Hepatocyte (in vitro differentiated cells): ENCODE measurements around the gene GNG12. TPM values are rescaled to one million over a fixed set of nuclear protein-coding genes. Genes with fewer than 3 reads are reported as not detected.
A peak's percentile ranks its signal among the peaks of the same experiment; 100 is the strongest.

Experiments used
- DNase-seq: peaks from one replicate; pipeline ENCODE4 v3.0.0-alpha.2; 2016; ENCODE audit warnings: low spot score
- H2AFZ ChIP-seq: fragments of 200-600 bp; sonication (generic); 2 replicates; pipeline ENCODE4 v1.6.0; 2016; ENCODE audit warnings: antibody characterized with exemption, mild to moderate bottlenecking
- H3K27ac ChIP-seq: fragments of 200-600 bp; sonication (generic); 2 replicates; pipeline ENCODE4 v1.5.1; 2016; ENCODE audit warnings: mild to moderate bottlenecking
- H3K27me3 ChIP-seq: fragments of 200-600 bp; sonication (generic); 2 replicates; pipeline ENCODE4 v1.6.1; 2016
- H3K36me3 ChIP-seq: fragments of 200-600 bp; sonication (generic); replicated peaks from 2 replicates; pipeline ENCODE4 v1.5.1; 2016; ENCODE audit warnings: low read depth; ENCODE audit not compliant: insufficient read depth
- H3K4me1 ChIP-seq: fragments of 200-600 bp; sonication (generic); 2 replicates; pipeline ENCODE4 v1.5.1; 2016; ENCODE audit warnings: mild to moderate bottlenecking, moderate library complexity; ENCODE audit not compliant: insufficient read depth
- H3K4me2 ChIP-seq: fragments of 200-600 bp; sonication (generic); 2 replicates; pipeline ENCODE4 v1.6.0; 2016
- H3K4me3 ChIP-seq: fragments of 200-600 bp; sonication (generic); 2 replicates; pipeline ENCODE4 v1.5.1; 2016; ENCODE audit warnings: mild to moderate bottlenecking
- H3K79me2 ChIP-seq: fragments of 200-600 bp; sonication (generic); 2 replicates; pipeline ENCODE4 v1.6.0; 2017; ENCODE audit warnings: mild to moderate bottlenecking
- H3K9me2 ChIP-seq: fragments of 200-600 bp; sonication (generic); replicated peaks from 2 replicates; pipeline ENCODE4 v1.6.0; 2017; ENCODE audit warnings: mild to moderate bottlenecking; ENCODE audit not compliant: insufficient read depth
- H3K9me3 ChIP-seq: fragments of 200-600 bp; sonication (generic); 2 replicates; pipeline ENCODE4 v1.5.1; 2016; ENCODE audit warnings: low read depth, mild to moderate bottlenecking
- H4K20me1 ChIP-seq: fragments of 200-600 bp; sonication (generic); 2 replicates; pipeline ENCODE4 v1.6.0; 2016; ENCODE audit warnings: mild to moderate bottlenecking; ENCODE audit not compliant: insufficient read depth, poor library complexity, severe bottlenecking
- EZH2 ChIP-seq: fragments of 200-600 bp; sonication (generic); IDR thresholded peaks from 2 replicates; pipeline ENCODE4 v1.6.1; 2016; ENCODE audit warnings: antibody characterized with exemption, mild to moderate bottlenecking, borderline replicate concordance
- EZH2phosphoT487 ChIP-seq: fragments of 200-600 bp; sonication (generic); IDR thresholded peaks from one replicate; pipeline ENCODE4 v1.6.1; 2018; ENCODE audit warnings: antibody characterized with exemption, mild to moderate bottlenecking, low read depth, moderate library complexity; ENCODE audit not compliant: unreplicated experiment, severe bottlenecking
- WGBS: methylation state at CpG from one replicate; pipeline ENCODE4 v1.1.6; 2016; ENCODE audit warnings: low lambda C conversion rate; ENCODE audit errors: missing lambda C conversion rate; 5-methylcytosine and 5-hydroxymethylcytosine counted together
- polyA plus RNA-seq: library from polyadenylated mRNA; unstranded; fragments of >200 nt; fragmentation: Nextera tagmentation; extraction: Ambion mirVana; gene quantifications from 2 replicates; pipeline ENCODE4 v1.2.1, GENCODE V29; 2016
- total RNA-seq: library from RNA; depleted of rRNA; stranded (reverse); fragments of >200 nt; gene quantifications from 2 replicates; pipeline ENCODE4 v1.2.3, GENCODE V29; 2014
- TF ChIP-seq, protein P1 (sequence below): fragments of 200-600 bp; sonication (generic); IDR thresholded peaks from 2 replicates; pipeline ENCODE4 v1.5.1; 2016; ENCODE audit warnings: antibody characterized with exemption, mild to moderate bottlenecking; ENCODE audit not compliant: poor library complexity

The GNG12 gene
- total RNA-seq (97.0 and 108 TPM in 2 replicates), polyA plus RNA-seq (49.6 and 51.9 TPM in 2 replicates)

- H4K20me1 ChIP-seq = no peaks in the 10 kb centered on the region
- no peaks in the 10 kb centered on the region for H3K36me3 ChIP-seq
- H3K4me1 ChIP-seq = peaks cover 23% of the 10 kb centered on the region
- H3K27me3 ChIP-seq = no peaks in the 10 kb centered on the region
- peaks cover 36% of the 10 kb centered on the region for H3K79me2 ChIP-seq
- WGBS = under 1% methylated on average over 53 of the region's 94 CpGs
- H2AFZ ChIP-seq = peak within 1 kb of the TSS; percentile 68
- H3K4me3 ChIP-seq = peak within 1 kb of the TSS; percentile 82
- no peaks in the 10 kb centered on the region for H3K9me3 ChIP-seq
- DNase-seq = peak; percentile 87
- peak within 1 kb of the TSS; percentile 94 for H3K27ac ChIP-seq
- peak within 1 kb of the TSS; percentile 84 for H3K4me2 ChIP-seq
- no peaks in the 10 kb centered on the region for H3K9me2 ChIP-seq
- TF ChIP-seq, protein P1, sequence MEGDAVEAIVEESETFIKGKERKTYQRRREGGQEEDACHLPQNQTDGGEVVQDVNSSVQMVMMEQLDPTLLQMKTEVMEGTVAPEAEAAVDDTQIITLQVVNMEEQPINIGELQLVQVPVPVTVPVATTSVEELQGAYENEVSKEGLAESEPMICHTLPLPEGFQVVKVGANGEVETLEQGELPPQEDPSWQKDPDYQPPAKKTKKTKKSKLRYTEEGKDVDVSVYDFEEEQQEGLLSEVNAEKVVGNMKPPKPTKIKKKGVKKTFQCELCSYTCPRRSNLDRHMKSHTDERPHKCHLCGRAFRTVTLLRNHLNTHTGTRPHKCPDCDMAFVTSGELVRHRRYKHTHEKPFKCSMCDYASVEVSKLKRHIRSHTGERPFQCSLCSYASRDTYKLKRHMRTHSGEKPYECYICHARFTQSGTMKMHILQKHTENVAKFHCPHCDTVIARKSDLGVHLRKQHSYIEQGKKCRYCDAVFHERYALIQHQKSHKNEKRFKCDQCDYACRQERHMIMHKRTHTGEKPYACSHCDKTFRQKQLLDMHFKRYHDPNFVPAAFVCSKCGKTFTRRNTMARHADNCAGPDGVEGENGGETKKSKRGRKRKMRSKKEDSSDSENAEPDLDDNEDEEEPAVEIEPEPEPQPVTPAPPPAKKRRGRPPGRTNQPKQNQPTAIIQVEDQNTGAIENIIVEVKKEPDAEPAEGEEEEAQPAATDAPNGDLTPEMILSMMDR = no peak
- TF ChIP-seq EZH2phosphoT487 (no peak), EZH2 (no peak)
Observed at GRCh38 chr1:67832737-67833601, at the start of gene GNG12. Gene GNG12 (minus strand): TSS chr1:67833467. CDS start chr1:67707686, 125,781 bp downstream.

GRCh38 chr1:67882196-67882958 lies 49.1 kb upstream of the GNG12 start:
- no peak overlapping the region for H3K27ac ChIP-seq
- H3K4me1 ChIP-seq = no peaks in the 10 kb centered on the region
- H3K9me2 ChIP-seq = no peaks in the 10 kb centered on the region
- H3K27me3 ChIP-seq = no peaks in the 10 kb centered on the region
- no peak for DNase-seq
- no peaks in the 10 kb centered on the region for H3K9me3 ChIP-seq
- H4K20me1 ChIP-seq = no peaks in the 10 kb centered on the region
- no peaks in the 10 kb centered on the region for H3K79me2 ChIP-seq
- no peak overlapping the region for H3K4me3 ChIP-seq
- no peak overlapping the region for H3K4me2 ChIP-seq
- no peaks in the 10 kb centered on the region for H3K36me3 ChIP-seq
- H2AFZ ChIP-seq = no peak overlapping the region
- TF ChIP-seq, protein P1 = no peak

GRCh38 chr1:67880056-67880601 lies 46.9 kb upstream of the GNG12 start:
- Histone ChIP-seq H3K4me3 (no peak overlapping the region), H3K36me3 (no peaks in the 10 kb centered on the region), H4K20me1 (no peaks in the 10 kb centered on the region), H3K4me2 (no peak overlapping the region), H3K27ac (peak overlapping the region; percentile 29), H3K4me1 (no peaks in the 10 kb centered on the region), H2AFZ (no peak overlapping the region), H3K9me3 (no peaks in the 10 kb centered on the region), H3K9me2 (no peaks in the 10 kb centered on the region), H3K27me3 (no peaks in the 10 kb centered on the region), H3K79me2 (no peaks in the 10 kb centered on the region)
- DNase-seq = peak; percentile 34
- TF ChIP-seq, protein P1 = no peak
- TF ChIP-seq EZH2phosphoT487 (no peak), EZH2 (no peak)
- WGBS = 31% methylated on average over 3 of the region's 3 CpGs
